Memory B cell (primary cell): ENCODE results near the gene C11orf21.

Experiments used
- ATAC-seq: fragments of 150-1000 bp; cut with Tn5 transposase; 2 replicates; pipeline ENCODE4 v1.10.0; 2021; ENCODE audit warnings: low read depth, mild to moderate bottlenecking, moderate library complexity
- DNase-seq, 2 donors: peaks; one replicate each; pipeline ENCODE4 v3.0.0; 2022; ENCODE audit warnings: low spot score in 2 of 2
- H3K27ac Mint-ChIP-seq: one replicate; pipeline ENCODE4 v1.8.0; 2022; ENCODE audit warnings: mild to moderate bottlenecking, moderate library complexity, mixed read lengths
- H3K27me3 Mint-ChIP-seq: one replicate; pipeline ENCODE4 v1.8.0; 2022; ENCODE audit warnings: mixed read lengths
- H3K36me3 Mint-ChIP-seq: one replicate; pipeline ENCODE4 v1.8.0; 2022; ENCODE audit warnings: mild to moderate bottlenecking, mixed read lengths
- H3K4me1 Mint-ChIP-seq: one replicate; pipeline ENCODE4 v1.8.0; 2022; ENCODE audit warnings: mixed read lengths
- H3K4me3 Mint-ChIP-seq: one replicate; pipeline ENCODE4 v1.8.0; 2022; ENCODE audit warnings: mild to moderate bottlenecking, moderate library complexity, mixed read lengths
- H3K9me3 Mint-ChIP-seq: one replicate; pipeline ENCODE4 v1.8.0; 2022; ENCODE audit warnings: mixed read lengths

C11orf21 gene

DNA sequence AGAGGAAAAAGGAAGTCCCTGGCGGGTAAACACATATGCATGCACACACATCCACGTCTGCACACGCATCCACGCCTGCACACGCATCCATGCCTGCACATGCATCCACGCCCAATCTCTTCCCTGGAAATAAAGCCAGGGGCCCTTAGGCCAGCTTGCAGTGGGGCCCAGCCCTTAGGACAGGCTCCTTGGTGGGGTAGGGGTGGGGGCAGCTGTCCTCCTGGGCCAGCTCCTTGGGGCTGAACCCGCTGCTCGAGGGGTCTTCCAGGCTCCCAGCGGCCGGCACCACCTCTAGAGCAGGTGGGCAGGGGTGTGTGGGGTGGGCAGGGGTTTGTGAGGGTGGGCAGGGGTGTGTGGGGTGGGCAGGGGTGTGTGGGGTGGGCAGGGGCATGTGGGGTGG is 1.9 kb downstream of the C11orf21 start:
- Mint-ChIP-seq H3K27ac (peak overlapping the region; percentile 26), H3K27me3 (no peaks in the 10 kb centered on the region), H3K4me1 (peaks cover 21% of the 10 kb centered on the region), H3K4me3 (peak overlapping the region; percentile 84), H3K36me3 (peaks cover 6% of the 10 kb centered on the region), H3K9me3 (no peaks in the 10 kb centered on the region)
- no peak for DNase-seq
- no peak for ATAC-seq

DNA sequence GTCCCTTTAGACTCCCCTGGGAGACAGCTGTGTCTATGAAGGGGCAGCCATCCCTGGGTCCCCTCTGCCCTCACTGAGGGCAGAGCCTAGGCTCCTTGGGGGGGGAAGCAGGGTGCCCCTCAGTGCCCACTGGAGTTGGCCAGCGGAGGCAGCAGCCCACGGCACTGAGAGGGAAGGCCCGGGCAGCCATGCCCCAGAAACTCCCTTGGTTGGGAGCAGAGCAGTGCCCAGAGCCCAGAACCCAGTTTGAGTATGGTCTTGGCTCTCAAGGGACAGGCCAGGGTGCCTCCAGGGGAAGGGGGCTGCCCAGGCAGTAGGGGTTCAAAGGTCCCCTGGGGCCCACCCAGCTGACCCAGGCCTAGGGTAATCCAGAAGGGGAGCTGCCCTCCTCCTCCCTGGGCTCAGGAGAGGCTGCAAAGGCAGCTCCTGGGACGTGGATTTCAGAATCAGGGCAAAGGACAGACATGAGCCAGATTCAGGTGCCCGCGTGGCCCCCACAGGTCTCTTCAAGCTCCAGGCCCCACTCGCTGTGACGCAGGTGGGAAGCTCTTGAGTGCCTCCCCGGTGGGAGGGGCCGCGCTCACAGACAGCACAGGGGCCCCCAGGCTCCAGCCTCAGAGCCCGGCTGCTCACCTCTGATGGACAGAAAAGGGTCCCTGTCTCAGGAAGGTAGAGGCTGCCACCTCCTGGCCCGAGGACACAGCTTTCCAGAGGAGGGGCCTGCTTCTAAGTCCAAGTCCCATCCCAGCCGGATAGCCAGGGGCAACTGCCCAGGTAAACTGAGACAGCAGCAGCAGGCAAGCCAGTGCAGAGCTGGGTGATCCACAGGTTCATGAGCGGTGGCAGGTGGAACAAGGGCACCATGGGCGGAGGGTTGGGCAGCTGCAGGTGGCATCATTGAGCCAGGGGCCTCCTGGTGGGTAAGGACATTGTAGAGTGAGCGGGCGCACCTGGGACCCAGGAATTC is 2.6 kb downstream of the C11orf21 start:
- DNase-seq: no peak
- H3K4me1 Mint-ChIP-seq: peaks cover 21% of the 10 kb centered on the region

DNA sequence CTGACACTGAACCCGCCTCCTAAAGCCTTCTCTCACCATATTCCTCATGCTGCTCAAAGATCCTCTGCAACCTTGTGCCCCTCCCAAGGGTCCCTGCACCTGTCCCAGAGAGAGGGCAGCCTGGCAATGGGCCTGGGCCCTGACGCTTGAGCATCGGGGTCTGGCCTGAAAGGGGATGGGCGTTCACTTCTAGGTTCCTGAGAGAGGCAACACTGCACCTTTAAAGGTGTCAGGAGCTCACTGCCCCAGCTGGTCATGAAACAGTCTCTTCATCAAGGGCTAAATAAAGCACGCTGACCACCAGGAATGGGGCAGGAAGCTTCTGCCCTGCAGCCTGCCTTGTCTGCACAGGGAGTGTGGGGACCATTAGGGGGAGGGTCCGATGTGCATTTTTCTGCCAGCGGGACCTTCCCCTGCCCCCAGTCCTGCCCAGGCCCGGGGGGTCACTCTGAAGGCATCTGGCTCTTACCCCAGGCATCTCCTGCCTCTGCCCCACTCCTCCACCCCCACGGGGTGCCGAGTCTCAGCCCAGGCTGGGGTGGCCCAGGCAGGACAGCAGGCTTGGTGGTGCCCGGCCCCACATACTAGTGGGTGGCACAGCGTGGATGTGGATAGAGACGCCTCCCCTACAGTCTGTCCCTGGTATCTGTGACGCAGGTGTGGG is 3.5 kb downstream of the C11orf21 start:
- ATAC-seq: no peak
- DNase-seq: no peak
- Mint-ChIP-seq H3K4me3 (no peak overlapping the region), H3K27ac (no peak overlapping the region), H3K4me1 (peaks cover 21% of the 10 kb centered on the region), H3K27me3 (no peaks in the 10 kb centered on the region), H3K9me3 (no peaks in the 10 kb centered on the region), H3K36me3 (peaks cover 6% of the 10 kb centered on the region)

More for the DNA sequence above, 2.6 kb downstream of the C11orf21 start:
- peak overlapping the region; percentile 84 for H3K4me3 Mint-ChIP-seq
- H3K27ac Mint-ChIP-seq: peak overlapping the region; percentile 26
- H3K27me3 Mint-ChIP-seq: no peaks in the 10 kb centered on the region
- no peak for ATAC-seq
- H3K9me3 Mint-ChIP-seq: no peaks in the 10 kb centered on the region
- H3K36me3 Mint-ChIP-seq: peaks cover 6% of the 10 kb centered on the region

DNA sequence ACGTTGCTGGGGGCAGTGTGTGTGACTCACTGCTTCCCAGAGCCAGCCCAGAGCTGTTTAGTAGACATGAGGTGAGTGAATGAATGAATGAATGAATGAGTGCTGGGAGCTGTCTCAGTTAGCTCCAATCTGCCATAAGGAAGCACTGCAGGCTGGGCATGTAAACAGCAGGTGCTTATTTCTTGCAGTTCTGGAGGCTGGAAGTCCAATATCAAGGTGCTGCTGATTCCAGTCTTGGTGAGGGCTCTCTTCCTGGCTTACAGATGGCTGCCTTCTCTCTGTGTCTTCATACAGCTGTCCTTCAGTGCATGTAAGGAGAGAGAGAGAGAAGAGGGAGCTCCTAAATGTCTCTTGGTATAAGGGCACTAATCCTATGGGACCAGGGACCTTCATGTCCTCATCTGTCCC is 4.1 kb downstream of the C11orf21 start:
- no peak for DNase-seq
- peaks cover 6% of the 10 kb centered on the region for H3K36me3 Mint-ChIP-seq
- H3K4me3 Mint-ChIP-seq: no peak overlapping the region
- peaks cover 1% of the 10 kb centered on the region for H3K27me3 Mint-ChIP-seq
- no peaks in the 10 kb centered on the region for H3K9me3 Mint-ChIP-seq
- no peak overlapping the region for H3K27ac Mint-ChIP-seq
- H3K4me1 Mint-ChIP-seq: peaks cover 19% of the 10 kb centered on the region
- ATAC-seq: no peak

DNA sequence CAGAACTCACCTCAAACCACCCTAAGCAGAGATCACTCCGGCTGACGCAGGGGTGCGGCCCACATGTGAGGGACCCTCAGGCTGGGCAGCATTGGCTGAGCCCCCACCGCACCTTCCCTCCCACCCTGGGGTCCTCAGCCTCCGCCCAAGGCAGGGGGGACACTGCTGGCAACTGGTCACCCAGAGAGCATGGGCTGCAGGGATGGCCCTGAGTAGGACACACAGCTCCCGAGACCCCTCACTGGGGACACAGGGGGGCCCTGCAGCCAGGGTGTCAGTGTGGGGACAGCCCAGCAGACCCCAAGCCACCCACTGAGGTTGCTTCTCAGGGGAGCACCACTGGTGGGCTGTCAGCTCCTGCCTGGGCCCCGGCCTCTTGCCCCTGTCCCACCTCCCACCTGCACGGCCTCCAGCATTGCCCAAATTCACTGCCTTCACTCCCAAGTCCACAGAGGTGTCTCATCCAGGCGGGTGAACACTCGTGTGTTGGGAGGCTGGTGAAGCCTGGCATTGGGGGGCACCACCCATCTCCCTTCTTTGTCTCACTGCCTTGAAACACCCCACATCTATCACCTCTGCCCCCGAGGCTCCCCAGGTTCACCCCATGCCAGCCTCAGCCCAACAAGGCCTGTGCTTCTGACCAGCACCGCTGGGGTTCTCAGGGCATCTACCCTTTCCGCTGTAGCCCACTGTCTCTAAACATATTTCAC is 4.7 kb downstream of the C11orf21 start:
- Mint-ChIP-seq H3K9me3 (no peaks in the 10 kb centered on the region), H3K36me3 (peaks cover 6% of the 10 kb centered on the region), H3K27me3 (peaks cover 6% of the 10 kb centered on the region), H3K4me1 (peaks cover 19% of the 10 kb centered on the region), H3K4me3 (no peak overlapping the region), H3K27ac (no peak overlapping the region)
- DNase-seq (no peak), ATAC-seq (no peak)

DNA sequence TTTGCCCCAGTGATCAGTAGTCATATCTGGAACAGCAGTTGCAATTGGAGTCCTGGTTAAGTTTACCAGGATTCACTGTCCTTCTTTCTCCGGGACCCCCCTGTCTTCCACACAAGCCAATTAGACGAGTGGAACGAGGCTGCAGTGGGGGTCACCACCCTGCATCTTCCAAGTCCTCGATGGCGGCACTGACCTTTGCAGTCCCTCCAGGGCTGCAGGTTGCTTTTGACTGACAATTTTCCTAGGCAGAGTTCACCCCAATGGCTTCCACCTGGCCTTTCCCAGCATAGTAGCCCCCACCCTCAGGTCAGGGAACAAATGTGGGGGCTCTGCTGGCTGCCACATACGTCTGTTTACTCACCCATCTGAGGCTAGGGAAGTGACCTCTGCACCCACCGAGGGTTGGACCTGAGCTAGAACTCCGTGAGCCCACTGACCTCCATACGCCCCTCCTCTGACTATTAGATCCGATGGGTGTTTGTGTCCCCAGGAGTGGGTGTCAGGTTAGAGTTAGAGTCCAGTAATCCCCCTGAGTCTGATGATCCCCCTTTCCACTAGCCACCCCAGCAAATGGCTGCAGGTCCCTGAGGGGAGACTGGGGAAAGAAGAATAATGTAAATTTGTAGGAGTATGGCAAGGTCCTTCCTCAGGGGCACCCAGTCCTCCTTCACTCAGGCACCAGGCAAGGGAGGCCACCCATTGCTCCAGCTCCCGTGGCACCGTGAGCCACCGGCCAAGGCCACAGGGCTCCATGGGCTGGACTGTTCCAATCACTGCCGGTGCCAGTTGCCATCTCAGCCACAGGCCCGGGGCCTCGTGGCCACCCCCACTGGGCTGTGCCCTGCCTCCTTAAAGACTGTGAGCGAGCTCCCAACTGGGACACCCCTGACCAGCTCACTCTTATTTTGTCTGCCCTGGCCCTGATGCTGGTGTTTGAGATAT is 5.5 kb downstream of the C11orf21 start:
- H3K27me3 Mint-ChIP-seq: peaks cover 6% of the 10 kb centered on the region
- H3K27ac Mint-ChIP-seq: no peak overlapping the region
- peaks cover 14% of the 10 kb centered on the region for H3K4me1 Mint-ChIP-seq
- DNase-seq (no peak), ATAC-seq (no peak)
- H3K4me3 Mint-ChIP-seq: no peak overlapping the region
- no peaks in the 10 kb centered on the region for H3K9me3 Mint-ChIP-seq
- peaks cover 6% of the 10 kb centered on the region for H3K36me3 Mint-ChIP-seq

DNA sequence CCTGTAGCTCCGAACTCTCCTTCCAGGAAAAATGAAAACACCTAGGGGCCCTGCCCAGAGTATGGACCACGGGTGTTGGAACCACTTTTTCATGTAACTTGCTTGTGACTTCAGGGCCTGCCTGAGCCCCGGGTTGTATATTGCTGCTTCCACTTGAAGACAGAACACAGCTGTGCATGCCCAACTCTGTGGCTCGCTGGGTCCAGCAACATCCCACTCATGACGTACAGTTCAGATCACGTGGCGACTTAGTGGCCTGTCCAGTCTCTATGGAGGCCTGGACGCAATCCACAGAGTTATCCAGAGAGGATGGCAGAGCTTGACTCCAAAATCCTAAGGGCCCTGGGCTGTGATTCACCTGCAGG is 6.8 kb downstream of the C11orf21 start:
- peaks cover 6% of the 10 kb centered on the region for H3K36me3 Mint-ChIP-seq
- ATAC-seq (no peak), DNase-seq (no peak)
- no peak overlapping the region for H3K4me3 Mint-ChIP-seq
- no peaks in the 10 kb centered on the region for H3K9me3 Mint-ChIP-seq
- peaks cover 9% of the 10 kb centered on the region for H3K4me1 Mint-ChIP-seq
- H3K27me3 Mint-ChIP-seq: peaks cover 8% of the 10 kb centered on the region
- no peak overlapping the region for H3K27ac Mint-ChIP-seq

DNA sequence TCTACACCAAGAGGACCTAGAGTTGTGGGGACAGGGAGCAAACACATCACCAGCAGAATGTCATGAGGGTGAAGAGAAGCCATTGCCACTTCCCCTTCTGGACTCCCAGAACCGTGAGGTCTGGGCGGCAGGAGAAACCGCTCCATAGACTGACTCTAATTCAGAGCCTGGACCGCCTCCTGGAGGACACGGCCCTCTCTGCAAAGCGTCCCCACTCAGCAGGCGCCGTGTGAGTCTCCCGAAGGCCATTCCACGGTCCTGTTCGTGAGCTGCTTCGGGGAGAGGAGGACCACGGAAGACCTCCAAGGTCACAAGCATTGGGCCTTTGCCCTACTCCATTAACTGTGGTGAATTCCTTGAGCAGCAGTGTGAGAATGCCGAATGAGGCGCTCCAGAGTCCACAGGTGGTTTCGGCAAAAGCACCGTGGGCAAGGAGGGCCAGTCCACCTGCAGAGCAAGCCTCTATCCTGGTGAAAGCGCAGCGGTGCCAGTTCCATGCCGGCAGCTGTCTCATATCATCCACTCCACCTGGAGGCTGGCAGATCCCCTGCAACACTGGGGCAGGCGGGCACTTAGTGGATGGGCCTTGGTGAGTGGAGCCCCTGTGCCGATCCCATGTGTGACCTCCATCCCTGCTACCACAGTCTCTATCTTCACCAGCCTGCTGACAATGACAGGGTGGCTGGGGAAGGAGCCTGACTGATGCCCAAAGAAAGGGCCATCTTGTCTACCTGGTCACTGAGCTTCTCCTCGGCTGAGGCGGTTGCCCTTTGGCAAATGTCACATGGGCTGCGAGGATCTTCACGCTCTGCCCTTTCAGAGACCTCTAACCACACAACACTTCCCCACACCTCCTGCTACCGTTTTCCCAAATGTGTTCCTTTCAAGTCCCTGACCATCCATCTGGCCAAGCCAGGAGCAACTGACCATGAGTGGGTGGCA is 7.5 kb downstream of the C11orf21 start:
- Mint-ChIP-seq H3K9me3 (no peaks in the 10 kb centered on the region), H3K27ac (no peak overlapping the region), H3K27me3 (peaks cover 13% of the 10 kb centered on the region), H3K36me3 (peaks cover 4% of the 10 kb centered on the region), H3K4me3 (no peak overlapping the region), H3K4me1 (peaks cover 3% of the 10 kb centered on the region)
- ATAC-seq (no peak), DNase-seq (no peak)

DNA sequence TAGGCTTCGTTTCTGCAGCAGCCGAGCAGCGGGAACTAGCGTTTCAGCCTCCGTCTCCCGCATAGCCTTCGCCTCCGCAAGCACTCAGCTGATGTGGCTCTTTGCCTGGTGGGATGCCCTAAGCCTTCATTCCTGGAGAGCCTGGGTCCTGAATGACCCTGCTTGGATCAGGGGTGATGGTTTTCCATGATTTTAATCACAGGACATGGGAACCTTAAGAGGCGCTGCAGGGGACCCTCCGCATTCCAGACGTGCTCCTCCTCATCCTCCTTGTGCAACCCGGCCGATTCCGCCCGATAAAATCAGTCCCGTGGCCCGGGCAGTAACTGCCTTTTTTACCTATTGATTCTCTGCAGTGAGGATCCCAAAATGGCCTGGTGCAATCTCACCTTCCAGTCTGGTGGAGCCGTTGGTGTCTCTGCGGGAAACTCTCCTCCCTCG is 8.2 kb downstream of the C11orf21 start:
- ATAC-seq: no peak
- H3K4me1 Mint-ChIP-seq: peaks cover 3% of the 10 kb centered on the region
- DNase-seq: no peak
- H3K27ac Mint-ChIP-seq: no peak overlapping the region
- no peak overlapping the region for H3K4me3 Mint-ChIP-seq
- H3K36me3 Mint-ChIP-seq: peaks cover 4% of the 10 kb centered on the region
- H3K27me3 Mint-ChIP-seq: peaks cover 13% of the 10 kb centered on the region
- H3K9me3 Mint-ChIP-seq: no peaks in the 10 kb centered on the region

DNA sequence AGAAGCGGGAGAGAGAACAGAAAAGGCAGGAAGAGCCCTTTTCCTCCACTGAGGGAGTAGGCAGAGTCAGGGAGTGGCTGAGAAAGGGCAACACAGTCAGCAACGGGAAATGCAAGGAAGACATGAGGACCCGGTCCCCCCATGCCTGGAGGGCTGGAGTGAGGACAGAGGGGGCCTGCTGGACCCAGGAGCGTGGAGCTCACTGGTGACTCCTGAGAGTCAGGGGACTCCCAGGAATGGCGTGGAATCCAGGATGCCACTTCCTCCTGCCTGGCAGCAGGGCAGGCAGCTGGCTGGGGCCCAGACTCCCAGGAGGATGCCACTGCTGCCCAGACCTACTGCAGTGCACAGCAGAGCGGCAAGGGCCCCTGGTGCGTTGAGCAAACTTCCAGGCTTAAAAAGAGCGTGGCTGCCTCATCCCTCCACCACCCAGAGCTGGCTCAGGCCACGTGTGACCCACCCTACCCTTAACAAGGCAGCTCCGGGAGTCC is 11.3 kb downstream of the C11orf21 start:
- no peaks in the 10 kb centered on the region for H3K4me1 Mint-ChIP-seq
- ATAC-seq (no peak), DNase-seq (no peak)
- no peaks in the 10 kb centered on the region for H3K9me3 Mint-ChIP-seq
- peaks cover 28% of the 10 kb centered on the region for H3K27me3 Mint-ChIP-seq
- peaks cover 3% of the 10 kb centered on the region for H3K36me3 Mint-ChIP-seq
- no peak overlapping the region for H3K4me3 Mint-ChIP-seq
- no peak overlapping the region for H3K27ac Mint-ChIP-seq

DNA sequence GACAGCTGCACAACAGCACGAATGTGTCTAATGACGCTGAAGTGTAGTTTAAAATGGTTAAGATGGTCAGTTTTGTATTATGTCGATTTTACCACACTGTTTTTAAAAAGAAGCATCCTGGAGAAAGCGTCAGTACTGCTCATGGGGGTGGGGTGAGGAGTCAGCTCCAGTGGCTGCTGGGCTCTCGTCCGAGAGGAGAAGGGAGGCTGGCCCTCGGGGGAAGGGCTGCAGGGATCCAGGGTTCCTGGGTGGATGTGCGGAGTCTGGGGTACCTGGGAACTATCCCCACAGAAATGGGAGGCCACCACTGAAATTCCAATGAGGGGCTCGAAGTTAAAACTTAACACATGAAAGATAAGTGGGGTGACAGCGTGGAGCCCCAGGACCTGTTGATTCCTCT is 11.9 kb downstream of the C11orf21 start:
- H3K4me1 Mint-ChIP-seq: no peaks in the 10 kb centered on the region
- H3K36me3 Mint-ChIP-seq: peaks cover 5% of the 10 kb centered on the region
- H3K9me3 Mint-ChIP-seq: peaks cover 1% of the 10 kb centered on the region
- H3K27ac Mint-ChIP-seq: no peak overlapping the region
- no peak overlapping the region for H3K4me3 Mint-ChIP-seq
- DNase-seq: no peak
- H3K27me3 Mint-ChIP-seq: peaks cover 32% of the 10 kb centered on the region
- no peak for ATAC-seq

DNA sequence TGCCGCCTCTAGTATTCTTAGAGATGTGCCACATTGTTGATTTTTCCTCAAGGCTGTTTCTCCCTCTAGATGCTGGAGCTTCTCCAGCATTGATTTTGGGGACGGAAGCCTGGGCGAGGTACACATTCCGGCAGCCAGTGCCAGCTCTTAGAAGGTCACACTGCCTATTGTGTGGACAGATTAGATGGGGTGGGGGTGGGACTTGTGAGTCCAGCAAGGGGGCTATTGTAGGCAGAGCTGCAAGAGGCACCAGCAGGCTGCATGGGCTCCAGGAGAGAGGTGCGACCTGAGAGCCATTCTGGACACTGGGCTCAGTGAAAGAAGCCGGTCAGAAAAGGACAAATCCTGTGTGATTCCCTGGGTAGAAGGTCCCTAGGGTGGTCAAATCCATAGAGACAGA is 12.4 kb downstream of the C11orf21 start:
- DNase-seq (no peak), ATAC-seq (no peak)
- Mint-ChIP-seq H3K9me3 (peaks cover 1% of the 10 kb centered on the region), H3K27me3 (peaks cover 32% of the 10 kb centered on the region), H3K4me1 (no peaks in the 10 kb centered on the region), H3K36me3 (peaks cover 5% of the 10 kb centered on the region), H3K4me3 (no peak overlapping the region), H3K27ac (no peak overlapping the region)
